BJ (cell line): Measurements from ENCODE around the gene CHSY1. TPM values are rescaled to one million over a fixed set of nuclear protein-coding genes. Genes with fewer than 3 reads are reported as not detected.

ENCODE experiments used
- CTCF ChIA-PET: fragments of 350-600 bp; formaldehyde crosslinking; extraction: SDS; loops from one replicate; lab custom pipeline; 2021; ENCODE audit warnings: antibody characterized with exemption, inconsistent platforms; lab: Yijun Ruan, JAX
- POLR2A ChIA-PET: fragments of 300-600 bp; sonication (Branson Sonifier 250); formaldehyde crosslinking; extraction: SDS; loops from one replicate; lab custom pipeline; 2021; ENCODE audit warnings: antibody characterized with exemption; lab: Charles Lee
- DNase-seq: peaks from one replicate; pipeline ENCODE4 v3.0.0-alpha.2; 2011; ENCODE audit warnings: low read depth
- H3K27me3 ChIP-seq: 2 replicates; pipeline ENCODE4 v1.6.0; 2011; ENCODE audit warnings: low read length; ENCODE audit not compliant: control insufficient read depth, insufficient read depth
- H3K36me3 ChIP-seq: 2 replicates; pipeline ENCODE4 v1.5.1; 2011; ENCODE audit warnings: low read length; ENCODE audit not compliant: control insufficient read depth, insufficient read depth
- H3K4me3 ChIP-seq: 2 replicates; pipeline ENCODE4 v1.5.1; 2011; ENCODE audit warnings: low read depth, mild to moderate bottlenecking, control low read depth, low read length
- CTCF ChIP-seq: IDR thresholded peaks from 2 replicates; pipeline ENCODE4 v1.5.1; 2011; ENCODE audit warnings: low read depth, mild to moderate bottlenecking, control low read depth, inconsistent platforms, low read length, moderate library complexity; ENCODE audit not compliant: insufficient read depth
- polyA plus RNA-seq: library from polyadenylated mRNA; depleted of rRNA; stranded (reverse); fragments of >200 nt; gene quantifications from 2 replicates; pipeline ENCODE4 v1.2.3, GENCODE V29; 2011

Gene CHSY1
- polyA plus RNA-seq, 1 experiment, result 17.7 TPM

GRCh38 chr15:101246391-101246790, 5.5 kb downstream of the CHSY1 start:
- Histone ChIP-seq H3K27me3 (no peaks in the 10 kb centered on the region), H3K4me3 (no peak overlapping the region), H3K36me3 (0 out of 2 replicates have a peak, but pooled peaks cover 1% of the 10 kb centered on the region)
- ChIA-PET POLR2A (no interaction called here), CTCF (interaction anchor here (0.6 kb wide), 1 partner anchor 36 kb away, joined by 4 read pairs; no protein-coding TSS in a partner anchor)
- no peak for TF ChIP-seq CTCF
- DNase-seq, result no peak

GRCh38 chr15:101244889-101245668, 6.8 kb downstream of the CHSY1 start:
- Histone ChIP-seq H3K4me3 (no peak overlapping the region), H3K36me3 (0 out of 2 replicates have a peak, but pooled peaks cover 1% of the 10 kb centered on the region), H3K27me3 (no peaks in the 10 kb centered on the region)
- CTCF ChIA-PET, result interaction anchor here (1.4 kb wide), 1 partner anchor 40 kb away, joined by 4 read pairs; no protein-coding TSS in a partner anchor
- DNase-seq, result no peak
- POLR2A ChIA-PET, result no interaction called here
- no peak for TF ChIP-seq CTCF

- DNase-seq, result no peak
- ChIA-PET CTCF (interaction anchor here (1.4 kb wide), 1 partner anchor 39 kb away, joined by 4 read pairs; no protein-coding TSS in a partner anchor), POLR2A (interaction anchor here (0.5 to 0.6 kb wide), 2 partner anchors 276 to 533 kb away, joined by 3 read pairs; no protein-coding TSS in a partner anchor)
- H3K36me3 ChIP-seq, result 0 out of 2 replicates have a peak, but pooled peaks cover 1% of the 10 kb centered on the region
- TF ChIP-seq CTCF, result no peak
- no peaks in the 10 kb centered on the region for H3K27me3 ChIP-seq
- no peak overlapping the region for H3K4me3 ChIP-seq
Observed at GRCh38 chr15:101244036-101244781, 7.6 kb downstream of the CHSY1 start.

- POLR2A ChIA-PET, result interaction anchor here (0.6 kb wide), 1 partner anchor 275 kb away, joined by 3 read pairs; no protein-coding TSS in a partner anchor
- no peak for TF ChIP-seq CTCF
- DNase-seq, result no peak
- Histone ChIP-seq H3K27me3 (no peaks in the 10 kb centered on the region), H3K36me3 (0 out of 2 replicates have a peak, but pooled peaks cover 1% of the 10 kb centered on the region), H3K4me3 (no peak overlapping the region)
- CTCF ChIA-PET, result interaction anchor here (0.9 to 1.9 kb wide), 4 partner anchors 12 to 222 kb away, joined by 3 to 6 read pairs (median 4); no protein-coding TSS in a partner anchor
Observed at GRCh38 chr15:101243420-101243819, 8.4 kb downstream of the CHSY1 start.

GRCh38 chr15:101242999-101243336, 8.9 kb downstream of the CHSY1 start:
- CTCF ChIA-PET, result interaction anchor here (0.6 to 1.9 kb wide), 4 partner anchors 12 to 222 kb away, joined by 3 to 6 read pairs (median 4); no protein-coding TSS in a partner anchor
- H3K27me3 ChIP-seq, result no peaks in the 10 kb centered on the region
- TF ChIP-seq CTCF, result no peak
- POLR2A ChIA-PET, result no interaction called here
- H3K36me3 ChIP-seq, result 0 out of 2 replicates have a peak, but pooled peaks cover 1% of the 10 kb centered on the region
- no peak overlapping the region for H3K4me3 ChIP-seq
- no peak for DNase-seq
